HG03097 (cell line): ENCODE data around the gene FLRT3.
A peak's percentile ranks its signal among the peaks of the same experiment; 100 is the strongest.

ENCODE experiments used
- ATAC-seq: cut with Tn5 transposase; IDR thresholded peaks from one replicate; pipeline ENCODE4 v1.9.1; 2021; ENCODE audit not compliant: unreplicated experiment, low FRiP score

The FLRT3 gene

GRCh38 chr20:14337400-14338171, at the start of gene FLRT3:
Gene FLRT3, minus strand, starts transcription at chr20:14337612. Its CDS starts 10,106 bp downstream, at chr20:14327506.
- peak; percentile 77 for ATAC-seq

GRCh38 chr20:14386726-14387125, 49.3 kb upstream of the FLRT3 start:
- no peak for ATAC-seq

GRCh38 chr20:14385176-14385740, 47.8 kb upstream of the FLRT3 start:
- ATAC-seq: no peak

- ATAC-seq: no peak
These were observed 47.2 kb upstream of the FLRT3 start for GRCh38 chr20:14384416-14385175.

GRCh38 chr20:14383335-14383734, 45.9 kb upstream of the FLRT3 start:
- ATAC-seq: no peak

GRCh38 chr20:14378326-14378725, 40.9 kb upstream of the FLRT3 start:
- no peak for ATAC-seq

- no peak for ATAC-seq
These were observed 38.1 kb upstream of the FLRT3 start for GRCh38 chr20:14375416-14375985.

- no peak for ATAC-seq
These were observed 36.8 kb upstream of the FLRT3 start for GRCh38 chr20:14374196-14374595.

- no peak for ATAC-seq
These were observed 24.3 kb upstream of the FLRT3 start for GRCh38 chr20:14361509-14362345.

- ATAC-seq: no peak
These were observed 23.0 kb upstream of the FLRT3 start for GRCh38 chr20:14360416-14360815.

- ATAC-seq: no peak
These were observed 18.4 kb upstream of the FLRT3 start for GRCh38 chr20:14355791-14356190.

GRCh38 chr20:14344746-14345145, 7.3 kb upstream of the FLRT3 start:
- ATAC-seq: no peak

GRCh38 chr20:14343491-14344065, 6.2 kb upstream of the FLRT3 start:
- ATAC-seq: no peak

GRCh38 chr20:14342918-14343317, 5.5 kb upstream of the FLRT3 start:
- ATAC-seq: no peak

- no peak for ATAC-seq
These were observed 4.4 kb upstream of the FLRT3 start for GRCh38 chr20:14341801-14342200.

GRCh38 chr20:14336686-14337085, 726 bp downstream of the FLRT3 start:
- no peak for ATAC-seq

- ATAC-seq: no peak
These were observed 2.4 kb downstream of the FLRT3 start for GRCh38 chr20:14335052-14335451.

GRCh38 chr20:14334306-14334930, 3.0 kb downstream of the FLRT3 start:
- ATAC-seq: no peak

- no peak for ATAC-seq
These were observed 3.7 kb downstream of the FLRT3 start for GRCh38 chr20:14333721-14334120.

GRCh38 chr20:14332866-14333265, 4.5 kb downstream of the FLRT3 start:
- ATAC-seq: no peak
